Urinary bladder (tissue), 4 donors: ENCODE results near the gene ECE1. TPM values are rescaled to one million over a fixed set of nuclear protein-coding genes. Genes with fewer than 3 reads are reported as not detected.

Source experiments
- DNase-seq: peaks from one replicate; pipeline ENCODE4 v3.0.0-alpha.2; 2015; ENCODE audit errors: extremely low spot score
- H3K27ac ChIP-seq: one replicate; pipeline ENCODE4 v1.5.1; 2013; ENCODE audit warnings: low read depth, mild to moderate bottlenecking, moderate library complexity
- H3K36me3 ChIP-seq: one replicate; pipeline ENCODE4 v1.6.1; 2013; ENCODE audit warnings: mild to moderate bottlenecking, moderate library complexity; ENCODE audit not compliant: insufficient read depth
- H3K4me1 ChIP-seq: one replicate; pipeline ENCODE4 v1.6.1; 2013; ENCODE audit warnings: mild to moderate bottlenecking, moderate library complexity; ENCODE audit not compliant: insufficient read depth
- H3K4me3 ChIP-seq: one replicate; pipeline ENCODE4 v1.5.1; 2013; ENCODE audit warnings: low read depth, low read length
- whole genome bisulfite sequencing: extraction: QIAGEN DNeasy Blood & Tissue Kit; methylation state at CpG from one replicate; pipeline ENCODE4 v1.1.7; 2013; 5-methylcytosine and 5-hydroxymethylcytosine counted together
- polyA plus RNA-seq: library from polyadenylated mRNA; stranded (reverse); fragments of 200-250 nt; gene quantifications from one replicate; pipeline ENCODE4 v1.2.3, GENCODE V29; 2013
- total RNA-seq: library from RNA; depleted of rRNA; stranded (reverse); fragments of >200 nt; gene quantifications from one replicate; pipeline ENCODE4 v1.2.3, GENCODE V29; 2014
- donor health status: healthy with polysubstance abuse.
- donor health status: healthy.

The ECE1 gene
- total and polyA plus RNA-seq, 2 donors = 32.5 to 121 TPM

GRCh38 chr1:21319447-21320407 lies 29.5 kb upstream of the ECE1 start:
- DNase-seq = no peak
- peak overlapping the region; percentile 82 for H3K27ac ChIP-seq
- H3K4me3 ChIP-seq = no peak overlapping the region
- 41% methylated on average over 24 of the region's 24 CpGs for WGBS
- no peaks in the 10 kb centered on the region for H3K36me3 ChIP-seq
- H3K4me1 ChIP-seq = peaks cover 1% of the 10 kb centered on the region

GRCh38 chr1:21318714-21319159 lies 28.5 kb upstream of the ECE1 start:
- H3K36me3 ChIP-seq = no peaks in the 10 kb centered on the region
- H3K27ac ChIP-seq = peak overlapping the region; percentile 73
- no peak overlapping the region for H3K4me3 ChIP-seq
- peaks cover 1% of the 10 kb centered on the region for H3K4me1 ChIP-seq
- WGBS = 25% methylated on average over 16 of the region's 16 CpGs
- no peak for DNase-seq

GRCh38 chr1:21318057-21318713 lies 27.9 kb upstream of the ECE1 start:
- H3K4me1 ChIP-seq = peaks cover 1% of the 10 kb centered on the region
- H3K4me3 ChIP-seq = no peak overlapping the region
- 78% methylated on average over 13 of the region's 13 CpGs for WGBS
- peak overlapping the region; percentile 73 for H3K27ac ChIP-seq
- no peaks in the 10 kb centered on the region for H3K36me3 ChIP-seq
- DNase-seq = no peak

- Histone ChIP-seq H3K36me3 (no peaks in the 10 kb centered on the region), H3K4me3 (no peak overlapping the region), H3K27ac (peak overlapping the region; percentile 73), H3K4me1 (peaks cover 1% of the 10 kb centered on the region)
- DNase-seq = no peak
- 78% methylated on average over 9 of the region's 9 CpGs for WGBS
These were observed 27.4 kb upstream of the ECE1 start for GRCh38 chr1:21317690-21318043.

- Histone ChIP-seq H3K4me1 (no peaks in the 10 kb centered on the region), H3K36me3 (no peaks in the 10 kb centered on the region), H3K4me3 (no peak overlapping the region), H3K27ac (peak overlapping the region; percentile 79)
- no peak for DNase-seq
- 31% methylated on average over 16 of the region's 16 CpGs for WGBS
These were observed 26.9 kb upstream of the ECE1 start for GRCh38 chr1:21317035-21317689.

GRCh38 chr1:21314743-21315396 lies 24.6 kb upstream of the ECE1 start:
- H3K36me3 ChIP-seq = no peaks in the 10 kb centered on the region
- WGBS = 87% methylated on average over 2 of the region's 2 CpGs
- peak overlapping the region; percentile 24 for H3K27ac ChIP-seq
- H3K4me3 ChIP-seq = no peak overlapping the region
- DNase-seq = no peak
- H3K4me1 ChIP-seq = no peaks in the 10 kb centered on the region

- 56% methylated on average over 19 of the region's 19 CpGs for WGBS
- DNase-seq = no peak
- Histone ChIP-seq H3K4me1 (no peaks in the 10 kb centered on the region), H3K36me3 (no peaks in the 10 kb centered on the region), H3K4me3 (no peak overlapping the region), H3K27ac (peak overlapping the region; percentile 24)
These were observed 23.8 kb upstream of the ECE1 start for GRCh38 chr1:21313886-21314721.

GRCh38 chr1:21313203-21313885 lies 23.1 kb upstream of the ECE1 start:
- Histone ChIP-seq H3K4me3 (no peak overlapping the region), H3K27ac (peak overlapping the region; percentile 0), H3K4me1 (no peaks in the 10 kb centered on the region), H3K36me3 (no peaks in the 10 kb centered on the region)
- no peak for DNase-seq
- WGBS = 53% methylated on average over 6 of the region's 6 CpGs

GRCh38 chr1:21312407-21312992 lies 22.2 kb upstream of the ECE1 start:
- Histone ChIP-seq H3K4me3 (no peak overlapping the region), H3K36me3 (no peaks in the 10 kb centered on the region), H3K4me1 (no peaks in the 10 kb centered on the region), H3K27ac (no peak overlapping the region)
- no peak for DNase-seq
- WGBS = 93% methylated on average over 4 of the region's 4 CpGs

- 90% methylated on average over 6 of the region's 6 CpGs for WGBS
- Histone ChIP-seq H3K36me3 (no peaks in the 10 kb centered on the region), H3K27ac (no peak overlapping the region), H3K4me3 (no peak overlapping the region), H3K4me1 (no peaks in the 10 kb centered on the region)
- DNase-seq = no peak
These were observed 20.8 kb upstream of the ECE1 start for GRCh38 chr1:21311016-21311415.

GRCh38 chr1:21308847-21309652 lies 18.8 kb upstream of the ECE1 start:
- WGBS = 49% methylated on average over 9 of the region's 9 CpGs
- peak overlapping the region; percentile 35 for H3K27ac ChIP-seq

More at GRCh38 chr1:21308847-21309652, 18.8 kb upstream of the ECE1 start:
- no peak overlapping the region for H3K4me3 ChIP-seq
- DNase-seq = no peak
- H3K36me3 ChIP-seq = no peaks in the 10 kb centered on the region
- no peaks in the 10 kb centered on the region for H3K4me1 ChIP-seq
